Fibroblast of gingiva (primary cell): ENCODE data around the gene VLDLR.

Source experiments
- DNase-seq: peaks from one replicate; pipeline ENCODE4 v3.0.0-alpha.2; 2011; ENCODE audit warnings: low read depth

Gene VLDLR

GRCh38 chr9:2622461-2623287, 1.1 kb downstream of the VLDLR start:
- DNase-seq: no peak

- DNase-seq: no peak
These were observed 1.9 kb downstream of the VLDLR start for GRCh38 chr9:2623288-2624050.

- no peak for DNase-seq
These were observed 2.6 kb downstream of the VLDLR start for GRCh38 chr9:2624051-2624682.

- no peak for DNase-seq
These were observed 3.8 kb downstream of the VLDLR start for GRCh38 chr9:2625427-2625826.

- no peak for DNase-seq
These were observed 7.3 kb downstream of the VLDLR start for GRCh38 chr9:2628919-2629318.

GRCh38 chr9:2630158-2630557, 8.6 kb downstream of the VLDLR start:
- no peak for DNase-seq

- no peak for DNase-seq
These were observed 9.7 kb downstream of the VLDLR start for GRCh38 chr9:2631263-2631662.

GRCh38 chr9:2634153-2634552, 12.6 kb downstream of the VLDLR start:
- DNase-seq: no peak

- DNase-seq: no peak
These were observed 13.2 kb downstream of the VLDLR start for GRCh38 chr9:2634818-2635217.

- no peak for DNase-seq
These were observed 14.3 kb downstream of the VLDLR start for GRCh38 chr9:2635922-2636321.

- no peak for DNase-seq
These were observed 15.8 kb downstream of the VLDLR start for GRCh38 chr9:2637390-2637789.

GRCh38 chr9:2638871-2639673, 17.5 kb downstream of the VLDLR start:
- DNase-seq: no peak

- DNase-seq: peak; percentile 21
These were observed 18.2 kb downstream of the VLDLR start for GRCh38 chr9:2639786-2640185.

GRCh38 chr9:2640570-2640969, 19.0 kb downstream of the VLDLR start:
- DNase-seq: no peak

- no peak for DNase-seq
These were observed 19.4 kb downstream of the VLDLR start for GRCh38 chr9:2641033-2641432.

- no peak for DNase-seq
These were observed 20.5 kb downstream of the VLDLR start for GRCh38 chr9:2642068-2642467.

- DNase-seq: no peak
These were observed 24.0 kb downstream of the VLDLR start for GRCh38 chr9:2645569-2645968.

- peak; percentile 60 for DNase-seq
These were observed 33.9 kb downstream of the VLDLR start for GRCh38 chr9:2655411-2655901.

GRCh38 chr9:2657427-2657826, 35.8 kb downstream of the VLDLR start:
- no peak for DNase-seq

- DNase-seq: no peak
These were observed 40.9 kb downstream of the VLDLR start for GRCh38 chr9:2662496-2662895.

GRCh38 chr9:2663461-2664173, 42.0 kb downstream of the VLDLR start:
- no peak for DNase-seq
